Effector memory CD4-positive, alpha-beta T cell (primary cell): Measurements from ENCODE around the gene GAS2.
"Not testable (repeated sequence)": the region's sequence is repeated elsewhere in the genome, so short reads cannot be mapped to it uniquely, and the experiment has no call there.

ENCODE experiments used
- DNase-seq, 3 donors: peaks; one replicate each; pipeline ENCODE4 v3.0.0-alpha.2; 2020
- H3K27ac ChIP-seq: 2 replicates; pipeline ENCODE4 v1.7.0; 2013; ENCODE audit warnings: mild to moderate bottlenecking, low read length, moderate library complexity; ENCODE audit not compliant: insufficient read depth, poor library complexity, severe bottlenecking
- H3K27me3 ChIP-seq: replicated peaks from 2 replicates; pipeline ENCODE4 v1.7.0; 2013; ENCODE audit warnings: mild to moderate bottlenecking, low read length; ENCODE audit not compliant: insufficient read depth, control insufficient read depth, poor library complexity, severe bottlenecking
- H3K36me3 ChIP-seq: 2 replicates; pipeline ENCODE4 v1.7.0; 2013; ENCODE audit warnings: mild to moderate bottlenecking, low read length, moderate library complexity; ENCODE audit not compliant: control insufficient read depth, insufficient read depth
- H3K4me1 ChIP-seq: 2 replicates; pipeline ENCODE4 v1.7.0; 2013; ENCODE audit warnings: low read length, mild to moderate bottlenecking; ENCODE audit not compliant: control insufficient read depth, insufficient read depth, poor library complexity, severe bottlenecking
- H3K4me3 ChIP-seq: 2 replicates; pipeline ENCODE4 v1.7.0; 2013; ENCODE audit warnings: low read length, low read depth, mild to moderate bottlenecking; ENCODE audit not compliant: insufficient read depth, poor library complexity, severe bottlenecking
- H3K9me3 ChIP-seq: 2 replicates; pipeline ENCODE4 v1.7.0; 2013; ENCODE audit warnings: mild to moderate bottlenecking, low read length, moderate library complexity; ENCODE audit not compliant: control insufficient read depth

GAS2 gene

GRCh38 chr11:22640862-22641261, 25.5 kb upstream of the GAS2 start:
- H3K4me3 ChIP-seq = no peak overlapping the region
- no peak overlapping the region for H3K27ac ChIP-seq
- H3K4me1 ChIP-seq = no peaks in the 10 kb centered on the region
- H3K9me3 ChIP-seq = no peaks in the 10 kb centered on the region
- DNase-seq = no peak
- H3K27me3 ChIP-seq = no peaks in the 10 kb centered on the region
- no peaks in the 10 kb centered on the region for H3K36me3 ChIP-seq

GRCh38 chr11:22641559-22641958, 24.9 kb upstream of the GAS2 start:
- H3K27ac ChIP-seq = no peak overlapping the region
- no peak overlapping the region for H3K4me3 ChIP-seq
- H3K36me3 ChIP-seq = no peaks in the 10 kb centered on the region
- DNase-seq = no peak
- no peaks in the 10 kb centered on the region for H3K27me3 ChIP-seq
- no peaks in the 10 kb centered on the region for H3K9me3 ChIP-seq
- no peaks in the 10 kb centered on the region for H3K4me1 ChIP-seq

GRCh38 chr11:22652346-22652745, 14.1 kb upstream of the GAS2 start:
- not testable (repeated sequence) for H3K4me3 ChIP-seq, H3K27me3 ChIP-seq, H3K9me3 ChIP-seq, H3K27ac ChIP-seq, H3K36me3 ChIP-seq, H3K4me1 ChIP-seq, DNase-seq

- no peak for DNase-seq
- H3K27ac ChIP-seq = no peak overlapping the region
Observed at GRCh38 chr11:22656130-22656529, 10.3 kb upstream of the GAS2 start.

GRCh38 chr11:22657101-22657694, 9.2 kb upstream of the GAS2 start:
- DNase-seq = no peak
- Histone ChIP-seq H3K27ac (no peak overlapping the region), H3K4me3 (no peak overlapping the region), H3K27me3 (no peaks in the 10 kb centered on the region), H3K4me1 (no peaks in the 10 kb centered on the region), H3K36me3 (no peaks in the 10 kb centered on the region), H3K9me3 (no peaks in the 10 kb centered on the region)

More at GRCh38 chr11:22656130-22656529, 10.3 kb upstream of the GAS2 start:
- no peak overlapping the region for H3K4me3 ChIP-seq
- no peaks in the 10 kb centered on the region for H3K9me3 ChIP-seq
- no peaks in the 10 kb centered on the region for H3K27me3 ChIP-seq
- no peaks in the 10 kb centered on the region for H3K36me3 ChIP-seq
- no peaks in the 10 kb centered on the region for H3K4me1 ChIP-seq

GRCh38 chr11:22659783-22660182, 6.6 kb upstream of the GAS2 start:
- no peak overlapping the region for H3K27ac ChIP-seq
- H3K36me3 ChIP-seq = no peaks in the 10 kb centered on the region
- no peak overlapping the region for H3K4me3 ChIP-seq
- no peaks in the 10 kb centered on the region for H3K27me3 ChIP-seq
- no peaks in the 10 kb centered on the region for H3K9me3 ChIP-seq
- H3K4me1 ChIP-seq = no peaks in the 10 kb centered on the region
- no peak for DNase-seq

GRCh38 chr11:22666688-22667439, 453 bp downstream of the GAS2 start:
- H3K4me3 ChIP-seq = no peak overlapping the region

GRCh38 chr11:22668005-22668796, 1.8 kb downstream of the GAS2 start:
- Histone ChIP-seq H3K9me3 (no peaks in the 10 kb centered on the region), H3K4me3 (no peak overlapping the region), H3K27me3 (peaks cover 4% of the 10 kb centered on the region), H3K36me3 (no peaks in the 10 kb centered on the region), H3K27ac (no peak overlapping the region), H3K4me1 (peaks cover 4% of the 10 kb centered on the region)
- no peak for DNase-seq

More at GRCh38 chr11:22666688-22667439, 453 bp downstream of the GAS2 start:
- H3K36me3 ChIP-seq = no peaks in the 10 kb centered on the region
- H3K27me3 ChIP-seq = peaks cover 4% of the 10 kb centered on the region
- no peak overlapping the region for H3K27ac ChIP-seq
- H3K9me3 ChIP-seq = no peaks in the 10 kb centered on the region
- no peak for DNase-seq
- H3K4me1 ChIP-seq = peaks cover 4% of the 10 kb centered on the region

- no peaks in the 10 kb centered on the region for H3K36me3 ChIP-seq
Observed at GRCh38 chr11:22669368-22669767, 3.0 kb downstream of the GAS2 start.

GRCh38 chr11:22670830-22671229, 4.4 kb downstream of the GAS2 start:
- no peak for DNase-seq

More at GRCh38 chr11:22669368-22669767, 3.0 kb downstream of the GAS2 start:
- DNase-seq = no peak
- Histone ChIP-seq H3K27ac (no peak overlapping the region), H3K27me3 (peaks cover 4% of the 10 kb centered on the region), H3K4me3 (no peak overlapping the region), H3K9me3 (no peaks in the 10 kb centered on the region), H3K4me1 (peaks cover 4% of the 10 kb centered on the region)

More at GRCh38 chr11:22670830-22671229, 4.4 kb downstream of the GAS2 start:
- Histone ChIP-seq H3K4me1 (peaks cover 4% of the 10 kb centered on the region), H3K27me3 (peaks cover 2% of the 10 kb centered on the region), H3K4me3 (no peak overlapping the region), H3K9me3 (no peaks in the 10 kb centered on the region), H3K36me3 (no peaks in the 10 kb centered on the region), H3K27ac (no peak overlapping the region)
